Neuronal stem cell (in vitro differentiated cells): ENCODE data around the gene C19orf44.
A peak's percentile ranks its signal among the peaks of the same experiment; 100 is the strongest.

Source experiments
- DNase-seq: peaks from one replicate; pipeline ENCODE4 v3.0.0-alpha.2; 2013; ENCODE audit warnings: low spot score
- H2AFZ ChIP-seq: one replicate; pipeline ENCODE4 v1.6.1; 2013; ENCODE audit warnings: mild to moderate bottlenecking, low read length, inconsistent platforms
- H2AK5ac ChIP-seq: 2 replicates; pipeline ENCODE4 v1.6.1; 2013; ENCODE audit warnings: low read depth, mild to moderate bottlenecking, inconsistent platforms, low read length, moderate library complexity, mixed read lengths
- H2BK120ac ChIP-seq: 2 replicates; pipeline ENCODE4 v1.6.1; 2013; ENCODE audit warnings: low read depth, mild to moderate bottlenecking, inconsistent platforms, low read length, moderate library complexity, mixed read lengths
- H2BK12ac ChIP-seq: one replicate; pipeline ENCODE4 v1.6.1; 2013; ENCODE audit warnings: low read length, inconsistent platforms
- H2BK15ac ChIP-seq: 2 replicates; pipeline ENCODE4 v1.6.1; 2013; ENCODE audit warnings: mild to moderate bottlenecking, low read length, inconsistent platforms, mixed read lengths
- H2BK5ac ChIP-seq: one replicate; pipeline ENCODE4 v1.6.1; 2013; ENCODE audit warnings: inconsistent platforms, mild to moderate bottlenecking, low read length, moderate library complexity
- H3K14ac ChIP-seq: one replicate; pipeline ENCODE4 v1.6.1; 2013; ENCODE audit warnings: low read length, inconsistent platforms
- H3K18ac ChIP-seq: 2 replicates; pipeline ENCODE4 v1.6.1; 2013; ENCODE audit warnings: low read length, inconsistent platforms
- H3K23ac ChIP-seq: 2 replicates; pipeline ENCODE4 v1.6.1; 2013; ENCODE audit warnings: low read depth, mild to moderate bottlenecking, mixed read lengths, low read length, inconsistent platforms; ENCODE audit not compliant: poor library complexity
- H3K27ac ChIP-seq: replicated peaks from 3 replicates; pipeline ENCODE4 v1.5.1; 2013; ENCODE audit warnings: low read length, inconsistent platforms
- H3K27me3 ChIP-seq, 3 experiments: 2 replicates each; pipeline ENCODE4 v1.6.1; 2013; ENCODE audit warnings: low read length in 3 of 3, mild to moderate bottlenecking in 2 of 3, inconsistent platforms in 1 of 3, low read depth in 1 of 3, mixed read lengths in 1 of 3, moderate library complexity in 1 of 3; ENCODE audit not compliant: control insufficient read depth in 3 of 3, insufficient read depth in 3 of 3
- H3K36me3 ChIP-seq, 2 donors: replicated peaks in 1 of 2; 2 replicates each; pipeline ENCODE4 v1.6.1; 2013; ENCODE audit warnings: low read length in 2 of 2; ENCODE audit not compliant: control insufficient read depth in 2 of 2, insufficient read depth in 2 of 2
- H3K4ac ChIP-seq: 2 replicates; pipeline ENCODE4 v1.6.1; 2013; ENCODE audit warnings: inconsistent platforms, mild to moderate bottlenecking, low read length, moderate library complexity
- H3K4me1 ChIP-seq, 2 donors: 1 replicate in 1 of 2; 2 replicates in 1 of 2; pipeline ENCODE4 v1.6.1; 2013; ENCODE audit warnings: low read length in 2 of 2, low read depth in 1 of 2; ENCODE audit not compliant: control insufficient read depth in 2 of 2, insufficient read depth in 1 of 2
- H3K4me2 ChIP-seq: one replicate; pipeline ENCODE4 v1.6.1; 2013; ENCODE audit warnings: mild to moderate bottlenecking, low read length, inconsistent platforms; ENCODE audit not compliant: insufficient read depth, poor library complexity, severe bottlenecking
- H3K4me3 ChIP-seq, 2 donors: 2 replicates each; pipeline ENCODE4 v1.5.1; 2013; ENCODE audit warnings: low read length in 2 of 2, mild to moderate bottlenecking in 2 of 2, inconsistent platforms in 1 of 2, moderate library complexity in 1 of 2
- H3K79me1 ChIP-seq: one replicate; pipeline ENCODE4 v1.6.1; 2013; ENCODE audit warnings: low read depth, mild to moderate bottlenecking, inconsistent platforms, low read length, moderate library complexity
- H3K9ac ChIP-seq: one replicate; pipeline ENCODE4 v1.6.1; 2013; ENCODE audit warnings: mild to moderate bottlenecking, low read depth, low read length, inconsistent platforms; ENCODE audit not compliant: poor library complexity
- H3K9me3 ChIP-seq, 2 donors: replicated peaks in 1 of 2; 2 replicates each; pipeline versions ENCODE3 to v1.6.1; 2013; ENCODE audit warnings: low read length in 2 of 2, mild to moderate bottlenecking in 2 of 2, inconsistent platforms in 1 of 2, low read depth in 1 of 2, mixed read lengths in 1 of 2, moderate library complexity in 1 of 2; ENCODE audit not compliant: control insufficient read depth in 2 of 2, insufficient read depth in 1 of 2
- H4K8ac ChIP-seq: one replicate; pipeline ENCODE4 v1.6.1; 2013; ENCODE audit warnings: low read depth, mild to moderate bottlenecking, inconsistent platforms, low read length, moderate library complexity
- H4K91ac ChIP-seq: one replicate; pipeline ENCODE4 v1.6.1; 2013; ENCODE audit warnings: low read length, low read depth, mild to moderate bottlenecking, inconsistent platforms; ENCODE audit not compliant: poor library complexity
- WGBS, 2 donors: extraction: QIAGEN DNeasy Blood & Tissue Kit; methylation state at CpG; one replicate each; pipeline ENCODE4 v1.1.7; 2013; ENCODE audit warnings: missing lambda C conversion rate in 2 of 2, mixed read lengths in 1 of 2; ENCODE audit not compliant: insufficient read length in 2 of 2, insufficient replicate concordance in 1 of 2; ENCODE audit errors: extremely low coverage in 2 of 2; 5-methylcytosine and 5-hydroxymethylcytosine counted together

C19orf44 gene

DNA sequence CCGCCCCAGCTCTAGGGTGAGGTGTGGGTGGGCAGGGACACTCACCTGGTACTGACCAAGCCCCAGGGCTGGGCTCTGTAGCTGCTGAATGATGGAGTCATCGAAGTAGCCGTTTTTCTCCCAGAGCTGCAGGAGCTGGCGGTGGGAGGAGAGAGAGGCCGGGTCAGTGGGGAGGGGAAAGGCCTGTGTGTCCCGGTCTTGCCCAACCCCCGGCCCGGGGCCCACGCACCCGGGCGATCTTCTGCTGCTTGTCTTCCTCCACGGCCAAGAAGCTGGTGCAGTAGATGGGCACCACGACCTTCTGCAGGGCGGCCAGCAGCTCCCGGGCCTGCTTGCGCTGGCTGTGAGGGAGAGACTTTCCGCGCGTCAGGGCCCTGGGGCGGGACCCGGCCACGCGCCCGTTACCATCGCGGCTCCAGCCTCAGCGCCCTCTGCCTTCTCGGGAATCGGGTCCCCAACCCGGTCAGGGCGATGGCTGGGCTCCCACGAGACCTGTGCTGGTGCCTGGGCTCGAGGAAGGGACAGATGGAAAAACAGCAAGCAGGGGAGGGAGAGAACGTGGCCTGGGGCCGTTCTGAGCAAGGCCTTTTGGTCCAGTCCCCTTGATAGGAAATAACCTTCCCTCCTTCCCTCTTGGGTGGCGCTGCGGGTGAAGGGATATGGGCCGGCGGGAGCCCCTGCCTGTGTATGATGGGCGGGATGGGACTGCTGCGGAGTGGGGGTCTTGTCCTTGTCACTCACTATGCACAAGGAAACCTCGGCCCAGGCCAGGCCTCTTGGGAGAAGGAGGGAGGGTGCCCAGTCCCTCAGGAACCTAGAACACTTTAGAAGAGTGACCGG is 34.6 kb downstream of the C19orf44 start:
- Histone ChIP-seq H3K4me2 (no peak overlapping the region), H2AK5ac (no peak overlapping the region), H2BK120ac (no peak overlapping the region), H3K23ac (peak overlapping the region; percentile 43), H3K4me3 (no peak overlapping the region), H3K9me3 (peaks cover 0 to 2% of the 10 kb centered on the region in 2 donors), H3K4ac (no peak overlapping the region), H2AFZ (no peak overlapping the region), H4K8ac (no peak overlapping the region), H3K79me1 (peaks cover 13% of the 10 kb centered on the region), H3K9ac (no peak overlapping the region), H3K27me3 (no peaks in the 10 kb centered on the region), H3K14ac (no peak overlapping the region), H2BK15ac (no peak overlapping the region), H2BK12ac (no peak overlapping the region), H3K36me3 (peaks cover 76 to 100% of the 10 kb centered on the region in 2 donors), H2BK5ac (no peak overlapping the region), H3K27ac (no peak overlapping the region), H3K18ac (no peak overlapping the region), H4K91ac (no peak overlapping the region), H3K4me1 (no peaks in the 10 kb centered on the region)
- WGBS, 2 donors, result no CpG with 5 or more reads among the region's 43 CpGs
- DNase-seq, result no peak

DNA sequence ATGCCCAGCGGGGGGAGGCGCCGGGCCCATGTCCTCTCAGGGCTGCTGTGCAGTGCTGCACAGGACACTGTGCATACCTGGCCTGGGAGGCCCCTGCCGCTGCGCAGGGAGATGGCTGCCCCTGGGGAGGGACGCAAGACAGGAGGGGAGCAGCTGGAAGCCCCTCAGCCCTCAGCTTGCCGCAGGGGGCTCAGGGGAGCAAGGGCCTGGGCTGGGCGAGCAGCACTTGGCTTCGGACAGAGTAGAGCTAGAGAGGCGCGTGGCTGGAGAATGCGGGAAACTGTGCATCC is 35.1 kb downstream of the C19orf44 start:
- no peak overlapping the region for H3K14ac ChIP-seq
- H3K27ac ChIP-seq, result no peak overlapping the region
- H4K91ac ChIP-seq, result no peak overlapping the region
- no peak overlapping the region for H3K9ac ChIP-seq
- no peak overlapping the region for H2AK5ac ChIP-seq
- peaks cover 74 to 100% of the 10 kb centered on the region in 2 donors for H3K36me3 ChIP-seq
- no peak overlapping the region for H2AFZ ChIP-seq
- H2BK15ac ChIP-seq, result no peak overlapping the region
- no peak overlapping the region for H2BK5ac ChIP-seq
- no CpG with 5 or more reads among the region's 12 CpGs for WGBS, 2 donors
- H3K23ac ChIP-seq, result peak overlapping the region; percentile 43
- no peak overlapping the region for H3K4me2 ChIP-seq
- no peaks in the 10 kb centered on the region for H3K27me3 ChIP-seq
- H3K18ac ChIP-seq, result no peak overlapping the region
- H3K4me3 ChIP-seq, result no peak overlapping the region
- H3K79me1 ChIP-seq, result peaks cover 16% of the 10 kb centered on the region
- H3K4ac ChIP-seq, result no peak overlapping the region
- H4K8ac ChIP-seq, result no peak overlapping the region
- peaks cover 0 to 2% of the 10 kb centered on the region in 2 donors for H3K9me3 ChIP-seq
- H2BK12ac ChIP-seq, result no peak overlapping the region
- H2BK120ac ChIP-seq, result no peak overlapping the region
- DNase-seq, result no peak
- no peaks in the 10 kb centered on the region for H3K4me1 ChIP-seq

DNA sequence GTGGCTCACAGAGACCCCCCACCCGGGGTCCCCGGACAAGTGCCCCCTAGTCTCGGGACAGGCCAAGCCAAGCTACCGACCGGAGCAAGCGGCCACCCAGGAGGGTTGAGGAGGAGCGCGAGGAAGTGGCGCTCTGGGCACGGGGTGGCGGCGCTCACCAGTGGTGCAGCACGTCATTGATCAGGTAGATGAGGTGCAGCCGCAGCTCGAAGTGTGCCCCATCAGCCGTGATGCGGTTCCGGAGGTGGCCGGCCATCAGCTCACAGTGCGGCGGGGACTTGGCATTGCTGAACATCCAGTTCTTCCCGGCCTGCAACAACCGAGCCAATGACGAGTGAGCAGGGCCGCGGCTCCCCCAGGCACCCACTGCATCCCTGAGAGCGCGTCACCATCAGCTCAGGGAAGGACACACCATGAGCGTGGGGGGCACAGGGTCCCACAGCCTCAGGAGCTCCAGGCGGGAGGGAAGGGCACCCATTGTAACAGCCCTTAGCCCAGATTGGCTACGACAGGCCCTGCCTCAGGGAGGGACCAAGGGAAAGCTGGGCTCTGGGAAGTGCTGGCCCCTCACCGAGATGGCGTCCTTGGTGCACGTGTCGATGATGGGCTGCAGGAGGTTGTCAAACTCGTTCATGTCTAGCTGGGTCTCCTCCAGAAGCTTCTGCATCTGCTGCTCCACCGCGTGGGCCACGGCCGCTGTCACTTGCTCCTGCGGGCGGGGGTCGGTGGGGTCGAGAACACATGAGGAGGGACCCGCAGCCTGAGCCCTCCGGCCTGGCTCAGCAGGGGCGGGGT is 36.4 kb downstream of the C19orf44 start:
- no CpG with 5 or more reads among the region's 47 CpGs for WGBS, 2 donors

DNA sequence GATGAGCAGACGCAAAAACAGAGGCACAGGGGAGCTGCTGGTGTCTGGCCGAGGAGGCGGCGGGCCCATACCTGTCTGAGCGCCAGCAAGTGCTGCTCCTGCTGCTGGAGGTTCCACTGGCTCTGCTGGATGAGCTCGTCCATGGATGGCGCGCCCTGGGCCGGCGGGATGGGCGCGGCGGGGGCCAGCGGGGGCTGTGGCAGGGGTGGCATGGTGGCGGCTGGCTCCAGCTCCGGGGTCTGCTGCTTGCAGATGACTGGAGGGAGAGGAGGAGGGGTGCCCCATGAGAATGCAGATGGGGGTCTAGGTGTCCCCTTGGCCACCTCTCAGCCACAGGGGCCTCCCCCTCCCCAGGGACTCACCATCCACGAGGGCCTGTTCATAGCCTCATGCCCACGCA is 39.2 kb downstream of the C19orf44 start:
- Histone ChIP-seq H2BK15ac (no peak overlapping the region), H3K36me3 (peaks cover 60 to 96% of the 10 kb centered on the region in 2 donors), H3K79me1 (peaks cover 25% of the 10 kb centered on the region), H2BK12ac (no peak overlapping the region), H3K4ac (no peak overlapping the region), H4K8ac (no peak overlapping the region), H3K27me3 (no peaks in the 10 kb centered on the region), H3K4me2 (no peak overlapping the region), H2AFZ (no peak overlapping the region), H2BK5ac (no peak overlapping the region), H3K4me3 (no peak overlapping the region), H3K4me1 (no peaks in the 10 kb centered on the region), H3K18ac (no peak overlapping the region), H3K27ac (no peak overlapping the region), H2AK5ac (no peak overlapping the region), H3K14ac (no peak overlapping the region), H3K23ac (no peak overlapping the region), H3K9me3 (peaks cover 0 to 2% of the 10 kb centered on the region in 2 donors), H4K91ac (no peak overlapping the region), H2BK120ac (no peak overlapping the region), H3K9ac (no peak overlapping the region)
- no peak for DNase-seq
- WGBS, 2 donors, result no CpG with 5 or more reads among the region's 18 CpGs

More for the DNA sequence above, 36.4 kb downstream of the C19orf44 start:
- Histone ChIP-seq H3K14ac (peak overlapping the region; percentile 38), H3K36me3 (peaks cover 68 to 100% of the 10 kb centered on the region in 2 donors), H3K79me1 (peaks cover 17% of the 10 kb centered on the region), H3K4me1 (no peaks in the 10 kb centered on the region), H3K27me3 (no peaks in the 10 kb centered on the region), H3K18ac (no peak overlapping the region), H3K9me3 (peaks cover 0 to under 1% of the 10 kb centered on the region in 2 donors), H2BK5ac (no peak overlapping the region), H4K8ac (no peak overlapping the region), H3K4me2 (no peak overlapping the region), H2AFZ (no peak overlapping the region), H2BK120ac (peak overlapping the region; percentile 81), H3K9ac (peak overlapping the region; percentile 60), H4K91ac (no peak overlapping the region), H2BK12ac (no peak overlapping the region), H3K4me3 (peak overlapping the region in 1 of 2 donors; percentile 34), H2BK15ac (no peak overlapping the region), H3K23ac (no peak overlapping the region), H3K27ac (no peak overlapping the region), H2AK5ac (no peak overlapping the region), H3K4ac (no peak overlapping the region)
- no peak for DNase-seq
